ENCODE data around the gene PIP5K1C.
"Not testable (repeated sequence)": the region's sequence is repeated elsewhere in the genome, so short reads cannot be mapped to it uniquely, and the experiment has no call there.

Gene PIP5K1C

DNA sequence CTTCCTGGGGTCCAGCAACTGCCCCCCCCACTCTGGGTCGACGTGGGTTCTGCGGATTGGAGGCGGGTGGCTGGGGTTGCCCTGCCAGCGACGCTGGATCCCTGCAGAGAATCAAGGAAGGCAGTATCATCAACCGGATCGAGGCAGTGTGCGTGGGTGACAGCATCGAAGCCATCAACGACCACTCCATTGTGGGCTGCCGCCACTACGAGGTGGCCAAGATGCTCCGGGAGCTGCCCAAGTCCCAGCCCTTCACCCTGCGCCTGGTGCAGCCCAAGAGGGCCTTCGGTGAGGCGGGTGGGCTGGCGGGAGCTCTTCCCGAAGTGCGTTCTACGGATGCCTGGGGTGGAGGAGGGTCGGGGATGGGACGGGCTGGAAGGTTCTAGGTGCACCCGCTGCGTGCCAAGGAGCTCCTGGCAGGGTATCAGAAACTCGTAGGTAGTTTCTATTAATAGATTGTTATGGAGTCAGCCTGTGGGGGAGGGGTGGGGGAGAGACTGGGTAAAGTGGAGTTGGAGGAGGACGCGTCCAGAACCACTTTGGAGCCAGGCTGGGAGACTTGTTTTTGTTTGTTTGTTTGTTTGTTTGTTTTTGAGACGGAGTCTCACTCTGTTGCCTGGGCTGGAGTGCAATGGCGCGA, 113.4 kb downstream of the PIP5K1C start:
- no peak for DNase-seq (ENCODE audit: low read depth)

DNA sequence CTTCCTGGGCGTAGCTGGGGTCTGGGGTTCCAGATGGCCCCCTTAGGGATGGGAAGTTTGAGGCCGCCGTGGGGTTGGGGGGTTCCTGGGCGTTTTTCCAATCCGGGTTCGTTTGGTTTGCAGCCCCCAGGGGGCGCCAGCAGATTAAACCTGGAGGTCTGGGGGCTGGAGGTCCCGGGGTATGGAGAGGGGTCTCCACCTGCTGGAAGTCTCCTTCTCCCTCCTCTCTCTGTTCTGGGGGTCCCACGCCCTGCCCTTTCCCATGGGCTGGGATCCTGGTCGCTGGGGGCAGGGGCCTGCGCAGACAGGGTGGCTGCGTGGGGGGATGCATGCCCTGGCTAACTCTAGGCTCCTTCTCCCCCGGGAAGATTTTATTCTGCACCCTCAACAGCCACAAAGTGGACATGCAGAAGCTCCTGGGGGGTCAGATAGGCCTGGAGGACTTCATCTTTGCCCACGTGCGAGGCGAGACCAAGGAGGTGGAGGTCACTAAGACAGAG, 114.1 kb downstream of the PIP5K1C start:
- peak; percentile 21 for DNase-seq (ENCODE audit: low read depth)

DNA sequence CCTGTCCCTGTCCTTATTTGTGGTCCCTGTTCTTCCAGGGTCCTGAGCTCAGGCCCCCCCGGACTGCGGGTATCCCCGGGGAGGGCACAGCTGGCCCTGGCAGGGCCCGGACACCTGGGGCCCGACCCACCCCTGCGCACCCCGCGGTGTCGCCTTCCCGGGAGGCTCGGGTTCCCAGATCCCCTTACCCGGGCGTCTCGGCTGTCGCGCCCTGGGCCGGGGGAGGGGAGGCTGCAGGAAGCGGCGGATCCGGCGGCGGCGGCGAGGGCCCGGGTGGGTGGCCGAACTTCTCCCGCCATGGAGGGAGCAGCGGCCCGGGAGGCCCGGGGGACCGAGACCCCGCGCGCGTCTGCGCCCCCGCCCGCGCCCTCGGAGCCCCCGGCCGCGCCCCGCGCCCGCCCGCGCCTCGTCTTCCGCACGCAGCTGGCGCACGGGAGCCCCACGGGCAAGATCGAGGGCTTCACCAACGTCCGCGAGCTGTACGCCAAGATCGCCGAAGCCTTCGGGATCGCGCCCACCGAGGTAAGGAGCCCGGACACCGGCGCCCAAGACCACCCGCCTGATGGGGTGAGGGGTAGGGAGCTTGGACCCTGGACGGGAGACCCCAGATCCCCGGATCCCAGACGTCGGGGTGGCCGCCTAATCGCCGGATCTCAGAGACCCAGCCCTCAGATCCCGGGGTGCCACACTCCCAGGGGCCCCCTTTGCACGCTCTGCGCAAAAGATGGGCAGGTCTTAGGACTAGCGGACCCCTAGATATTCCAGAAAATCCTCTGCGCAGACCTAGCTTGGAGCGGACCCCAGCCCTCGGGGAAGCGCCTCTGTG, 114.8 kb downstream of the PIP5K1C start, which contains the start of gene GIPC3:
TSS of gene GIPC3 (plus strand) at position 178 of the 826 bp plus-strand sequence. CDS start at position 298, 120 bp downstream.
- no peak for DNase-seq (ENCODE audit: low read depth)

DNA sequence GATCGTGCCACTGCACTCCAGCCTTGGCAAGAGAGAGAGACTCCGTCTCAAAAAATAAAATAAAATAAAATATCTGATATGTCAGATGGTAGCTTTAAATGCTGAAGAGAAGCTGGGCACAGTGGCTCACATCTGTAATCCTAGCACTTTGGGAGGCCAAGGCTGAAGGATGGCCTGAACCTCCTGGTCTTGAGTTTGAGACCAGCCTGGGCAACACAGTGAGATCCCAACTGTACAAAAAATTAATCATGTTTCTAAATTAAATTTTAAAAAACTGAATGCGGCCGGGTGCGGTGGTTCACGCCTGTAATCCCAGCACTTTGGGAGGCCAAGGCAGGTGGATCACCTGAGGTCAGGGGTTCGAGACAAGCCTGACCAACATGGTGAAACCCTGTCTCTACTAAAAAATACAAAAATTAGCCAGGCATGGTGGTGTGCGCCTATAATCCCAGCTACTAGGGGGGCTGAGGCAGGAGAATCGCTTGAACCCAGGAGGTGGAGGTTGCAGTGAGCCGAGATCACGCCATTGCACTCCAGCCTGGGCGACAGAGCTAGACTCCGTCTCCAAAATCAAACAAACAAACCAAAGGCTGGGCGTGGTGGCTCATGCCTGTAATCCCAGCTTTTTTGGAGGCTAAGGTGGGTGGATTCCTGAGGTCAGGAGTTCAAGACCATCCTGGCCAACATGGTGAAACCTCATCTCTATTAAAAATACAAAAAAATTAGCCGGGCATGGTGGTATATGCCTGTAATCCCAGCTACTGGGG, 116.0 kb downstream of the PIP5K1C start:
- DNase-seq (ENCODE audit: low read depth) = not testable (repeated sequence)

DNA sequence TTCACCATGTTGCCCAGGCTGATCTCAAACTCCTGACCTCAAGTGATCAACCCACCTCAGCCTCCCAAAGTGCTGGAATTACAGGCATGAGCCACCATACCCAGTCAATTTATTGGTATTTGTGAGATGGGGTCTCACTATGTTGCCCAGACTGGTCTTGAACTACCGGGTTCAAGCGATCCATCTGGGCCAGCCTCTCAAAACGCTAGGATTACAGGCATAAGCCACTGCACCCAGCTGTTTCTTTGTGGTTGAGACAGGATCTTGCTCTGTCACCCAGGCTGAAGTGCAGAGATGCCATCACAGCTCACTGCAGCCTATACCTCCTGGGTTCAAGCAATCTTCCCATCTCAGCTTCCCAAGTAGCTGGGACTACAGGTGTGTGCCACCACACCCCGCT, 118.5 kb downstream of the PIP5K1C start:
- DNase-seq (ENCODE audit: low read depth) = not testable (repeated sequence)

All from stimulated activated CD8-positive, alpha-beta memory T cell treated with anti-CD3 and anti-CD28 coated beads, Interleukin-4, amount 100 ng/mL, for 24 hours (primary cell).